H1 (cell line): ENCODE measurements around the gene ASCC3.

Experiments
- EZH2 ChIP-seq: fragments of 200-600 bp; sonication (generic); IDR thresholded peaks from 2 replicates; pipeline ENCODE4 v1.7.1; 2012; ENCODE audit warnings: low read depth, mild to moderate bottlenecking, moderate library complexity, low read length, inconsistent platforms; ENCODE audit not compliant: severe bottlenecking
- NANOG ChIP-seq: IDR thresholded peaks from 2 replicates; pipeline ENCODE4 v1.6.1; 2011; ENCODE audit warnings: low read length, low read depth, mild to moderate bottlenecking, inconsistent platforms; ENCODE audit not compliant: insufficient read depth, poor library complexity, severe bottlenecking
- NRF1 ChIP-seq: IDR thresholded peaks from 2 replicates; pipeline ENCODE4 v1.6.1; 2011; ENCODE audit warnings: mild to moderate bottlenecking, low read depth, low read length, improper control_type of control experiment
- POLR2A ChIP-seq, 2 experiments: IDR thresholded peaks; 1 replicate in 1 of 2; 2 replicates in 1 of 2; pipeline ENCODE4 v1.6.1; 2011; ENCODE audit warnings: low read depth in 2 of 2, low read length in 2 of 2, mild to moderate bottlenecking in 2 of 2; ENCODE audit errors: control extremely low read depth in 1 of 2
- SIN3A ChIP-seq, 2 experiments: IDR thresholded peaks in 1 of 2; conservative IDR thresholded peaks in 1 of 2; 2 replicates each; pipeline ENCODE4 v1.6.1; 2011 to 2012; ENCODE audit warnings: low read length in 2 of 2, improper control_type of control experiment in 1 of 2, low read depth in 1 of 2, mild to moderate bottlenecking in 1 of 2
- TF ChIP-seq, protein P1 (sequence below), 3 experiments: IDR thresholded peaks; 1 replicate in 2 of 3; 2 replicates in 1 of 3; pipeline versions ENCODE4 v1.5.1 to v1.6.1; 2011; ENCODE audit warnings: low read length in 3 of 3, mild to moderate bottlenecking in 3 of 3, inconsistent platforms in 2 of 3, low read depth in 1 of 3, moderate library complexity in 1 of 3; ENCODE audit not compliant: insufficient read depth in 1 of 3; ENCODE audit errors: control extremely low read depth in 1 of 3

DNA sequence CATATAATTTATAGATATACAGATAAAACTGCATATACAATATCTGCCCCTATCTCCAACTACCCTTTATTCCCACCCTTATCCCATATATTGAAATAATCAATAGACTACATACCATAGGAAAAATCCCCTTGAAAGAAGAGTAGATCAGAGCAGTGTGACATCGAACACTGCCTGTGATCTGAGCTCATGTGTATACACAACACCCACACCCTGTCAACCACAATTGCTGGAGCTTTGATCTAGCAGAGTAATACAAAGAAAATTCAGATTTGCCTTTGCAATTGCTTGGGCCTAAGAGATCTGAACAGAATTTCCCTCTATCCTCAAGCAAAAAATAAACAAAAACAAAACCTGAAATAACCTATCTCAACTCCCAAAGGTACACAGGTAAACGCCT lies 119.3 kb downstream of the ASCC3 start:
- TF ChIP-seq NANOG (no peak), SIN3A (conservative IDR thresholded peaks at IDR 0.05 in 1 of 2, IDR thresholded peaks at IDR 0.05 in 1 of 2; ENCODE audit: low read depth in 1 of 2, low read length in 2 of 2) (no peak), POLR2A (IDR thresholded peaks at IDR 0.05; ENCODE audit: control extremely low read depth in 1 of 2, low read depth in 2 of 2, low read length in 2 of 2) (no peak), EZH2 (no peak), NRF1 (no peak)
- TF ChIP-seq, protein P1, sequence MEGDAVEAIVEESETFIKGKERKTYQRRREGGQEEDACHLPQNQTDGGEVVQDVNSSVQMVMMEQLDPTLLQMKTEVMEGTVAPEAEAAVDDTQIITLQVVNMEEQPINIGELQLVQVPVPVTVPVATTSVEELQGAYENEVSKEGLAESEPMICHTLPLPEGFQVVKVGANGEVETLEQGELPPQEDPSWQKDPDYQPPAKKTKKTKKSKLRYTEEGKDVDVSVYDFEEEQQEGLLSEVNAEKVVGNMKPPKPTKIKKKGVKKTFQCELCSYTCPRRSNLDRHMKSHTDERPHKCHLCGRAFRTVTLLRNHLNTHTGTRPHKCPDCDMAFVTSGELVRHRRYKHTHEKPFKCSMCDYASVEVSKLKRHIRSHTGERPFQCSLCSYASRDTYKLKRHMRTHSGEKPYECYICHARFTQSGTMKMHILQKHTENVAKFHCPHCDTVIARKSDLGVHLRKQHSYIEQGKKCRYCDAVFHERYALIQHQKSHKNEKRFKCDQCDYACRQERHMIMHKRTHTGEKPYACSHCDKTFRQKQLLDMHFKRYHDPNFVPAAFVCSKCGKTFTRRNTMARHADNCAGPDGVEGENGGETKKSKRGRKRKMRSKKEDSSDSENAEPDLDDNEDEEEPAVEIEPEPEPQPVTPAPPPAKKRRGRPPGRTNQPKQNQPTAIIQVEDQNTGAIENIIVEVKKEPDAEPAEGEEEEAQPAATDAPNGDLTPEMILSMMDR (IDR thresholded peaks at IDR 0.05; ENCODE audit: control extremely low read depth in 1 of 3, insufficient read depth in 1 of 3, low read depth in 1 of 3, low read length in 3 of 3), result no peak
